ENCODE measurements around the gene SARS1.
A peak's percentile ranks its signal among the peaks of the same experiment; 100 is the strongest.
"Not testable (repeated sequence)": the region's sequence is repeated elsewhere in the genome, so short reads cannot be mapped to it uniquely, and the experiment has no call there.

SARS1 gene

GRCh38 chr1:109193653-109194590 lies 19.8 kb upstream of the SARS1 start:
- DNase-seq: no peak

GRCh38 chr1:109197158-109198042 lies 16.3 kb upstream of the SARS1 start:
- no peak for DNase-seq

DNA sequence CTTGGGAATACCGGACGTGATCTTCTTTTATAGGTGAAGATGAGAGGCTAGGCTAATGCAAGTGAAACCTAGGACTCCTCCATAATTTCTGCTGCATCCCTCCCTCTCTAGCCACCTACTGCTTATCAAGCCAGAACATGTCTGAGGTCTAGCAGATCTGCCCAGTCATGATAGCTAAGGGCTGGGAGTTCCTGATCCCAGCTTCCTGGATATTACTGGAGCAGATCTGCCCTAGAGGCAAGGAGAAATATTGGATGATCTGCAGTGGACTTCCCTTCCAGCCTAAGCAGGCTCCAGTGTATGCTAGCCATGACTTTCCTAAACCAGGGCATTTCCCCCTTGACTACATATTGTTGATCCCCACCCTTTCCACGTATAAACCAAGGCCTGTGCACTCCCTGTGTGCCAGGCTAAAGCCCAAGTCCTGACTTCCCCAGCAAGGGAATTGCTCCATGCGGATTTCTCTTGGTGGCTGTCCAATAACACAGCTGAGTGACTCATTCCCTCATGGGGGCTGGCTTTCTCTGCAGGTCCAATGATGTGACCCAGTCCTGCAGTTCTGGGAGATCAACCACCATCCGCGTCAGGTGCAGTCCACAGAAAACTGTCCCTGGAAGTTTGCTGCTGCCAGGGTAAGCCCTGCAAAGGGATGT lies 15.5 kb upstream of the SARS1 start:
- no peak for DNase-seq

DNA sequence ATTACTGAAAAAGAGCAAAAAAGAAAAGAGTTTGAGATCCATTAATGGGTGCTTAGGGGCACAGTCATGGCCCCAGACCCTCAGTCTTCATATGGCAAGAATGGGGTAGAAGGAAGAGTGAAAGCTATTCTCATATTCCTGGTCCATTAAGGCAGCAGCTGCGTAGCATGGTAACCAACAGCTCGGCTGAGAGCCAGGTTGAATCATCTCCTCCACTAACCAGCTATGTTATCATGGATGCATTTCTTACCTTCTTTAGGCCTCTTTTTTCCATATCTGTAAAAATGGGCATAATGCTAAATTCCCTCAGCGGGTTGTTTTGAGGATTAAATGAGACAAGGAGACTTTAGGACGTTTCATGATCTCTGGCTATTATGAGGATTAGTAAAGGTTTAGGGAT lies 15.0 kb upstream of the SARS1 start:
- DNase-seq: no peak

GRCh38 chr1:109199710-109200109 lies 14.0 kb upstream of the SARS1 start:
- DNase-seq: no peak

DNA sequence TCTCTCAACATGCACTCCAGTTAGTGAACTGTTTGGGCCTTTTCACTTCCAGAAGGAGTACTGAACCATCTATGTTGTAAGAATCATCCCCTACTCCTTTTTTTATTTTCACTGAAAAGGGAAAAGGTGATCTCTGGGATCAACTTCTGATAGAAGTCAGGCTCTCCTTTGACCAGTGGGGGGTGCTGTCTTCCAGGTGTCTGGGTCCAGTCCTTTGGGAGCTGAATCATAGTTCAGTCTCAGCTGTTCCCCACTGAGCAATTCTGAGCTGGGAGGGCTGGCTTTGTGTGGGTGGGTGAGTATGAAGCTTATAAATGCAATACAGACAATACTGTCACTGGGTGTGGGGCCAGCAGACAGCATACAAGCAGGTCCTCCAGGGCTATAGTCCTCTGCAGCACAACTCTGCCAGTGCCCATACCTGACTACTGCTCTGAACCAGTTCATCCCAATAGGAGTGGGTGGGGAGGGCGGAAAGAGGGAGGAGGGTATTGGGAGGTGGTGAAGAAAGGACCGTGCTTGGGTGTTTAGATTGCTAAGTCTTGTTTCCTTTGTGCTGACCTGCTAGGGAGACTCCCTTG lies 12.5 kb upstream of the SARS1 start:
- DNase-seq: no peak

- DNase-seq: no peak
Measured at GRCh38 chr1:109204484-109204883, 9.2 kb upstream of the SARS1 start.

GRCh38 chr1:109206339-109206738 lies 7.4 kb upstream of the SARS1 start:
- DNase-seq: no peak

GRCh38 chr1:109207467-109208103 lies 6.1 kb upstream of the SARS1 start:
- no peak for DNase-seq

DNA sequence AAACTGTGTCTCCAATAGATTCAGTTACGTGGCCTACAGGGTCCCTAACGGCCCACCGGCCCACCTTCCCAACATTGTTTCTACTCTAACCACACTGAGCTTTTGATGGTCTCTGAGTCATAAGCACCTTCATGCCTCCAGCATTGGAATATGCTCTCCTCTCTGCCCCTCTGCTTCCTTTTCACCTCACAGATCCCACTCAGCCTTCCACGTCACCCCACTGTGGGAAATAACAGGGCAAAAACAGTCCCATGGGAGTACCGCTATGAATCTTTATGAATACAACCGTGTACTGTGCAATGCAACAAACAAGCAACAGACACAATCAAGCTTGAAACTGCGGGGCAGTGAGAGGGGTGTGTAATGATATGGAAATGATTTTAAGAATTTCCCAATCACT lies 5.3 kb upstream of the SARS1 start:
- no peak for DNase-seq

DNA sequence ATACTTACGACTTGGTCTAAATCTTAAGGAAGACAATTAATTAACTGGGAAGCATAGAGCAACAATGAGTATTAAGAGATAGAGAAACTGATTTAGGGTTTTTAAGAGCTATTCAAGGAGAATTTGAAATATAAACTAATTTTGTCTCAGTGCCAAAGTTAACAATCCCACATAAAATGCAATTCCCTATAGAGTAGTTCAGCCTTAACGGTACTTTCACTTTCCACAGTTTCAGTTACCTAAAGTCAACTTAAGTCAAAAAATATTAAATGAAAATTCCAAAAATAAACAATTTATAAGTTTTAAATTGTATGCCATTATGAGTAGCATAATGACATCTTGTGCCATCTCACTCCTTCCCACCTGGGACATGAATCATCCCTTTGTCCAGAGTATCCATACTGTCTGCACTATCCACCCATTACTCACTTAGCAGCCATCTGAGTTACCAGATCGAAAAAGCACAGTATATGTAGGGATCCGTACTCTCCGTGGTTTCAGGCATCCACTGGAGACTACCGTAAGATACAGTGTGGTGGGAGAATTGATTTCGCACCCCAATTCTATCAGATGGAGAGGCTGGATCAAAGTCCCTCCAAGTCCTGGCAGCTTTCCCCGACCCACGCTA lies 4.8 kb upstream of the SARS1 start:
- no peak for DNase-seq

DNA sequence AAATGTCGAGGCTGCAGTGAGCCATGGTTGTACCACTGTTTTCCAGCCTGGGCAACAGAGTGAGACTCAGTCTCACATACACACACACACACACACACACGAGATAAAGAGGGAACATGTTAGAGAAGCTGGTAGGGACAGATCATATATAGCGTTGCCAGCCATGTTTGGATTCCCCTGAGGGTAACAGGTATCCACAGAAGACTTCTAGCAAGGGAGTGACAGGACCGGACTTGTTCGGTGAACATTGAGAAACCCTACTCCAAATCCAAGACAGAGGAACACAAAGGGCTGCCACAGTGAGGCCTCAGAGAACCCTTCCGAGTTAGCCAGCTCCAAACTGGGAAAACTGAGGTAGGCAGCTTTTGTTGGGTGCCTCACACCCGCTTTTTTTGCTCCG lies 3.7 kb upstream of the SARS1 start:
- DNase-seq: no peak

- DNase-seq: no peak
Measured at GRCh38 chr1:109213345-109213823, 334 bp upstream of the SARS1 start.

- DNase-seq: peak; percentile 80
Measured at GRCh38 chr1:109214695-109215623, 1.2 kb downstream of the SARS1 start.

DNA sequence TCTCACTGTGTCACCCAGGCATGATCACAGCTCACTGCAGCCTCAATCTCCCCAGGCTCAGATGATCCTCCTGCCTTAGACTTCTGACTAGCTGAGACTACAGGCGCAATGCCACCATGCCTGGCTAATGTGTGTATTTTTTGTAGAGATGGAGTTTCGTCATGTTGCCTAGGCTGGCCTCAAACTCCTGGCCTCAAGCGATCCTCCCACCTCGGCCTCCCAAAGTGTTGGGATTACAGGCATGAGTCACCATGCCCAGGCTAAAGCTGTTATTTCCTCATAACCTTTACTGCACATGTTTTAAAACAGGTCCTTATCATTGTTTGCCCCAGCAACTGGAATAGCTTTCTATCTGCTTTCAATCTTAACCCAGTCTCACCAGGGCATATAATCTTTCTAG lies 2.9 kb downstream of the SARS1 start:
- no peak for DNase-seq

- DNase-seq: no peak
Measured at GRCh38 chr1:109218516-109218915, 4.8 kb downstream of the SARS1 start.

DNA sequence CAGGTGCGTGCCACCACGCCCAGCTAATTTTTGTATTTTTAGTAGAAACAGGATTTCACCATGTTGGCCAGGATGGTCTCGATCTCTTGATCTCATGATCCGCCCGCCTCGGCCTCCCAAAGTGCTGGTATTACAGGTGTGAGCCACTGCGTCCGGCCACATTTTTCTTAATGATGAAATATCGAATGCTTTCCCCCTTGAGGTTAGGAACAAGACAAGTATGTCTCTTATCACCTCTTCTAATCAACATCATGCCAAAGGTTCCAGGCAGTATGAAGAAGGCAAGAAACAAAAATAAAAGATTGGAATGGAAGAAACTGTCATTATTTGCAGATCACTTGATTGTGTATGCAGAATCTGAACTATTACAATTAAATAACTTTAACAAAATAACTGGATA lies 7.5 kb downstream of the SARS1 start:
- DNase-seq: not testable (repeated sequence)

DNA sequence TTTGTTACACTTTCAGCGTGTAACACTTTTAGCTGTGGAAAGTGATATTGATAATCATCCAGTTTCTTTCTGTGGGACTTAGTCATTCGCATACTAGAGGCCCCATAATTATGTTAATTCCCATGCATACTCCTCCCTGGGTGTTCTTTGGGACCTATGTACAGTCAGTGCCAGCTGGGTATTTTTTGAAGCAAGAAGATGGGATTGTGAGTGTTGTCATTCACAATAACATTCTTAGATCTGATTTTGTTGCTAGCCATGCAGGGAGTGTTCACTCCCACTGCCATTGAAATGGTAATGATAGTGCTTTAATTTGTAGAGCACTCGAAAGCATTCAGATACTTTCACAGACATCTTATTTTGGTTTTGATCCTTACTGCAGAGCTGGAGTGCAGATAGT lies 11.6 kb downstream of the SARS1 start:
- DNase-seq: no peak

DNA sequence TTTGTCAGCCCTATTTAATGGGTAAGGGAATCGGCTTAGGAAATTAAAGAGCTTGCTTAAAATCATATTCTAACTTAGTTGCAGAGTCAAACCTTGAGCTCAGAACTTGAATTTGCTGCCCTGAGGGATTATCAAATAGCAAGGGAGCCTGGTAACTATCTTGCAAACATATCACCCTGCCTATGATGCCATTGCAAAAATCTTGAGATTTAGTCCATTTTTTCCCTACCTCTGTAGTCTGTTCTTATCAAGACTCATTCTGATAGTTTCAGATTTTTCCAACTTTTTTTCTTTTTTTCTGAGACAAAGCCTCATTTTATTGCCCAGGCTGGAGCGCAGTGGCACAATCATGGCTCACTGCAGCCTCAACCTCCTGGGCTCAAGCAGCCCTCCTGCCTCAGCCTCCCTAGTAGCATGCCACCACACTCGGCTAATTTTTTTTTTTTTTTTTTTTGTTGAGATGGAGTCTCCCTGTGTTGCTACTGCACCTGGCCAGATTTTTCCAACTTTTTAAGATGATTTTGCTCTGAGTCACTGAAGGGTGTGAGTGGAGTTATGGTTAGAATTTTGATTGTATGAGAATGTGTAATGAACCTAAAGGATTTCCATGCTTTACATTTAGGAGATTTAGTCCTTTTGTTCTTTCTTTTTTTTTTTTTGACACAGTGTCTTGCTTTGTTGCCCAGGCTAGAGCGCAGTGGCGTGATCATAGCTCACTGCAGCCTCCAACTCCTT lies 12.2 kb downstream of the SARS1 start:
- DNase-seq: no peak

GRCh38 chr1:109228167-109228566 lies 14.4 kb downstream of the SARS1 start:
- no peak for DNase-seq

Data from DMS 273 treated with DMSO at 0.1 percent for 48 hours (cell line).